Measurements from ENCODE around the gene ADAP2.
"Not testable (repeated sequence)": the region's sequence is repeated elsewhere in the genome, so short reads cannot be mapped to it uniquely, and the experiment has no call there.

The ADAP2 gene, protein sequence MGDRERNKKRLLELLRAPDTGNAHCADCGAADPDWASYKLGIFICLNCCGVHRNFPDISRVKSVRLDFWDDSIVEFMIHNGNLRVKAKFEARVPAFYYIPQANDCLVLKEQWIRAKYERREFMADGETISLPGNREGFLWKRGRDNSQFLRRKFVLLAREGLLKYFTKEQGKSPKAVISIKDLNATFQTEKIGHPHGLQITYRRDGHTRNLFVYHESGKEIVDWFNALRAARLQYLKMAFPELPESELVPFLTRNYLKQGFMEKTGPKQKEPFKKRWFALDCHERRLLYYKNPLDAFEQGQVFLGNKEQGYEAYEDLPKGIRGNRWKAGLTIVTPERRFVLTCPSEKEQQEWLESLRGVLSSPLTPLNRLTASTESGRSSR

DNA sequence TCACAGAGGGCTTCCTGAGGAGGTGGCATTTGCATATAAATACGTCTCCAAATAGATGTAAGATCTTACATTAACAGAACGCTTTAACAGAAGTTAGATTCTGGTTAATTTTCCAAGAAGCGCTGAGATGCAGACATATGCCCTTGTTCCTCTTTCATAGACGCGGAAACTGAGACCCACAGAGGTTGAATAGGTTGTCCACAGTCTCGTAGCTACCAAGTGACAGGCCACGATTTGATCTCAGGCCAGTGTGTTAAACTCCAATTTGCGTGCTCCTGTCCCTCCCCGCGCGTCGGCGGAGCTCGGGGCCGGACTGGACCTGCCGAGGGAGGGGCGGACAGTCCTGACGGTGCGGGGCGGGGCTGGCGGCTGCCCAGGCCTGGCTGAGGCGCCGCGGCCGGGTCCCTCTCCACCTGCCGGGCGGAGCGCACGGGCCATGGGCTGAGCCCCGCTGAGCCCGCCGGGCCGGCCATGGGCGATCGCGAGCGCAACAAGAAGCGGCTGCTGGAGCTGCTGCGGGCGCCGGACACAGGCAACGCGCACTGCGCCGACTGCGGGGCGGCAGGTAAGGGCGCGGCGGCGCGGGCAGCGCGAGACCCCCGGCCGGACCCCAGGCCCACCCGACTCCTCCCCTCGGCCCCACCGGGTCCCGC, at the start of gene ADAP2:
ADAP2 (plus strand) TSS at position 402 of the 653 bp plus-strand sequence; CDS start at position 472, 70 bp downstream.
- no peak for DNase-seq

DNA sequence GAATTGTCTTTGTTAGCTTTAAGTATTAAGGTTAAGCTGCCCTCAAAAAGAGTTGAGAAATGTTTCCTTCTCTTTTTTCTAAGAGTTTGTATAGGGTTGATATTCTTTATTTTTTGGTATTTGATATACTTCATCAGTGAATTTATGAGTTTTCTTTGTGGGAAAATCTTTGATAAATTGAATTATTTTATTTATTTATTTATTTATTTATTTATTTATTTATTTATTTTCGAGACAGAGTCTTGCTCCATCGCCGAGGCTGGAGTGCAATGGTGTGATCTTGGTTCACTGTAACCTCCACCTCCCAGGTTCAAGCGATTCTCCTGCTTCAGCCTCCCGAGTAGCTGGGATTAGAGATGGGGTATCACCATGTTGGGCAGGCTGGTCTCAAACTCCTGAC, 35.6 kb upstream of the ADAP2 start:
- no peak for DNase-seq

GRCh38 chr17:30894236-30894635, 27.5 kb upstream of the ADAP2 start:
- no peak for DNase-seq

DNA sequence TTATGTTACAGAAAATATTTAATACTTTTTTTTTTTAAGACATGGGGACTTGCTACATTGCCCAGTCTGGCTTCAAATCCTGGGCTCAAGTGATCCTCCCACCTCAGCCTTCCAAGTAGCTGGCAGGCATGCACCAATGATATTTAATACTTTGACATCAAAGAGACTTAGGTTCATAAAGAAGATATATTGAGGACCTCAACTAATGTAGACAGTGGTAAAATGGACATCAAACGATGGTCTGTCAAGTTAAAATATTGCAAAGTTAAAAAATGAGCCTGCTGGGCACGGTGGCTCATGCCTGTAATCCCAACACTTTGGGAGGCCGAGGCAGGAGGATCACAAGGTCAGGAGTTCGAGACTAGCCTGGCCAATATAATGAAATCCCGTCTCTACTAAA, 24.4 kb upstream of the ADAP2 start:
- DNase-seq: no peak

DNA sequence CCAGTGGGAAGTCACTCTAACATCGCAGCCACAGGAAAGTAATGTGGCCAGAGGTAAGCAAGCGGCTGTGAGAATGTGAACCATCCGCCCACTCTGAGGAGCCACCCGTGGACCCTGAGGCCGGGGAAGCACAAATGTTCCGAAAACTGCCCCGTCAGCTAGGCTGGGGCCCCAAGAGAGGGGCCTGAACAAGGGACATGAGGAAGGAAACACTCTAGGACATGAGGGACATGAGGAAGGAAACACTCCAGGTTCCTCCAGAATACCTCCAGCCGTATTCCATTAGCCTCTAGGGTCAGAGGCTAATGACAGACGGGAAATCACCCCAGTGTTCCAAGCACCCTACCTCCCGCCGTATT, 16.0 kb upstream of the ADAP2 start:
- DNase-seq: no peak

GRCh38 chr17:30906101-30906911, 15.4 kb upstream of the ADAP2 start, which contains the start of gene TEFM:
TSS of gene TEFM (minus strand) at chr17:30906238. CDS start at chr17:30906198, 40 bp downstream.
- peak; percentile 87 for DNase-seq

- no peak for DNase-seq
Measured at GRCh38 chr17:30908717-30909420, 12.9 kb upstream of the ADAP2 start.

DNA sequence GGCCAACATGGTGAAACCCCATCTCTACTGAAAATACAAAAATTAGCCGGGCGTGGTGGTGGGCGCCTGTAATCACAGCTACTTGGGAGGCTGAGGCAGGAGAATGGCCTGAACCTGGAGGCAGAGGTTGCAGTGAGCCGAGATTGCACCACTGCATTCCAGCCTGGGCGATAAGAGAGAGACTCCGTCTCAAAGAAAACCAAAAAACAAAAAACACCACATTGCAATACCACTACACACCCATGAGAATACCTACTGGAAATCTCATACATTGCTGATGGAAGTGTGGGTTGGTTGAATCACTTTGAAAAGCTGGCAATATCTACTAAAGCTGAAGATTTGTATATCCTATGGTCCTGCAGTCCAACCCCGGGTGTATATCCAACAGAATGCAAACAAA, 11.6 kb upstream of the ADAP2 start:
- DNase-seq: not testable (repeated sequence)

GRCh38 chr17:30913955-30914354, 7.8 kb upstream of the ADAP2 start:
- DNase-seq: no peak

GRCh38 chr17:30915833-30916611, 5.7 kb upstream of the ADAP2 start:
- no peak for DNase-seq

GRCh38 chr17:30917050-30917449, 4.7 kb upstream of the ADAP2 start:
- no peak for DNase-seq

DNA sequence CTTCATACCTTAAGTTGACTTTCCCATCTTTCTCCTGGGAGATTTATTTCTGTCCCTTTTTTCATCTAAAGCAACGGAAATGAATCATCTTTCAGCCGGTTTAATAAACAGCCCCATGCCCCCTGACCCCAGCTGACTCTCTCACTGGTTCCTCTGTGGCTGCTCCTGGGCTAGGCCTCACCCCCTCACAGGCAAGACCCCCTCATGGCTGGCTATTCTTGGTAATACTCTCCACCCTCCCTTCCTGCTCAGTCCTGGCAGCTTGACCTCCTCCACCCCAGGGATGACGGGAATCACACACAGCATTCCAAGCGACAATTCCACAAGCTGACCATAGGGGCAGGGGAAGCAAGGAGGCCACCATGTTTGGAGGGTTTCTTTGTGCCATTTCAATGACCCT, 1.5 kb upstream of the ADAP2 start:
- no peak for DNase-seq

DNA sequence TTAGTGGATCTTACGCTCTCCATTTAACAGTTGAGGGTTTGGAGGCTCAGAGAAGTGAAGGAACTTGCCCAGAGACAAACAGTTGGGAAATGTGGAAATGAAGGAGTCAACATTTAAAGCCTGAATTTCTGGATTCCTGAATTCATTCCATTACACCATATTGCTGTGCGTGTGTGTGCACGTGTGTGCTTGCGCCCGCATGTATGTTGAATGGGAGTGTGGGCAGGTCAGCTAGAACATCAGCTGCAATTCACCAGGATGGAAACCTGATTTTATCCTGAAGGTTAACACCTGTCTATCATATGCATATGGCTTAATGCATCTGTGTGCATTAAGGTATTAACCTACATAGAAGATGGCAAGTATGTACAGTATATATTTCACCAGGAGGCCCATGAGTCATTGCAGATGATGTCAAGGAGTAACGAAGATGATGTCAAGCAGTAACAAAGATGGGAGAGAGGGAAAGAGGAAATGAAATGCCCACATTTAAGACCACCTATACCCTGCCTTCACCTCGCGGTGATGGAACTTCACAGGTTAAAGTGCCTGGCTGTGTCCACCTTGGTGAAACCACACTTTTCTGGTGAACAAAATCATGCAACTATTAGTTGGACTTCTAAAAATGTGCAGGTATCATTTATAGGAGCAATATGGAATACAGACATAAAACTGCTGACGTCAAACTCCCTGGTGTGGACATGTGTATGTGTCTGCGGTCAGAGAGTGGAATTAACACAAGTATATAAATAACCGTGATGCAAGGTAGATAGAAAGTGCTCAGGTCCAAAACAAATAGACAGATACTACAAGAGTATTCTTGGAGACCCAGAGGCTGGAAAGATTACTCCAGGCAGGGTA, 832 bp upstream of the ADAP2 start:
- DNase-seq: no peak

- DNase-seq: no peak
Measured at GRCh38 chr17:30922235-30923030, 688 bp downstream of the ADAP2 start.

- no peak for DNase-seq
Measured at GRCh38 chr17:30924341-30924740, 2.6 kb downstream of the ADAP2 start.

DNA sequence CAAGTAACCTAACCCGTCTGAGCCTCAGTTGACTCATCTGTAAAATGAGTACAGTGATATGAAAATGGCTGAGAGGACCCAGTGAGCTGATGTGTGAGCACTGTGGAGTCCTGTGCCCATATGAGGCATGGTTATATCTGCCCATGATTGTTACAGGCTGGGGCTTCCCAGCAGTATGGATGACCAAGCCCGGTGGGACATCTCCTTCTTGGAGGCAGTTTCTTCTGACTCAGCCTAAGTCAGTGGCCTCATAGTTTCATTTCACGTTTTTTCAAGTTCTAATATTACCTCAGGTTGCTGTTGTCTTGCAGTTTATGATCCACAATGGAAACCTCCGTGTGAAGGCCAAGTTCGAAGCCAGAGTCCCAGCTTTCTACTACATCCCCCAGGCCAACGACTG, 4.8 kb downstream of the ADAP2 start:
- no peak for DNase-seq

DNA sequence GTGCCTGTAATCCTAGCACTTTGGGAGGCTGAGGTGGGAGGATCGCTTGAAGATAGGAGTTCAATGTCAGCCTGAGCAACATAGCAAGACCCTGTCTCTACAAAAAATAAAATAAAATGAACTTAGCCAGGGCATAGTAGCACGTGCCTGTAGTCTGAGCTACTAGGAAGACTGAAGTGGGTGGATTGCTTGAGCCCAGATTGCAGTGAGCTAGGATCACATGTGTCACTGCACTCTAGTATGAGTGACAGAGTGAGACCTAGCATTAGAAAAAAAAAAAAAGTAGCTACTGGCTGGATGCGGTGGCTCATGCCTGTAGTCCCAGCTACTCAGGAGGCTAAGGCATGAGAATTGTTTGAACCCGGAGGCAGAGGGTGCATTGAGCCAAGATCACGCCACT, 6.0 kb downstream of the ADAP2 start:
- no peak for DNase-seq

DNA sequence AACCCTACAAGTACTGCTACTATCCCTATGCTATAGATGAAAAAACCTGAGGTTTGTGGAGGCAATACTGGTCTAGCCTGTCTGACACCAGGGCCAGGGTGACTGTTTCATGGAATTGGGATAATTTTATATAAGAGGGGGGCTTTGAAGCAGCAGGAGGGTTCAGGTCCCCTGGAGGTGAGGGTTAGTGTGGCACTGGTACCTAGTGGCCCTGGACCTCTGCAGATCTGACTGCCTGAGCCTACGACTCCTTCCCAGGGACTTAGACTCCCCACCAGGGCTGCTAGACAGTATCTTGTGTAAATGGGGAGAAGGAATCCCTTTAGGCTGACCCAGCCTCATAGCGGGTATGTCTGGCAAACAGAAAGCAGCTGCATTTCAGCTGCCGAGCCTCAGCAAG, 6.8 kb downstream of the ADAP2 start:
- no peak for DNase-seq

GRCh38 chr17:30929081-30929633, 7.4 kb downstream of the ADAP2 start:
- DNase-seq: no peak

DNA sequence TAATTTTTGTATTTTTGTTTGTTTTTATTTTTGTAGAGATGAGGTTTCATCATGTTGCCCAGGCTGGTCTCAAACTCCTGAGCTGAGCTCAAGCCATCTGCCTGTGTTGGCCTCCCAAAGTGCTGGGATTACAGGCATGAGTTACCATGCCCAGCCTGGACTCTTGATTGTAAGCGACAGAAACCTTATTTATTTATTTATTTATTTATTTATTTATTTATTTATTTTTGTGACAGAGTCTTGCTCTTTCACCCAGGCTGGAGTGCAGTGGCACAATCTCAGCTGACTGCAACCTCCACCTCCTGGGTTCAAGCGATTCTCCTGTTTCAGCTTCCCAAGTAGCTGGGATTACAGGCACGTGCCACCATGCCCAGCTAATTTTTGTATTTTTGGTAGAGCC, 8.1 kb downstream of the ADAP2 start:
- not testable (repeated sequence) for DNase-seq
